CD4-positive, alpha-beta T cell treated with Interferon alpha-2 for 1 hour (primary cell): ENCODE results near the gene CHST7.

ENCODE experiments used
- DNase-seq, 2 donors: peaks; one replicate each; pipeline ENCODE4 v3.0.0-alpha.2; 2020 to 2022

The CHST7 gene

GRCh38 chrX:46610070-46610658 lies 36.6 kb downstream of the CHST7 start:
- DNase-seq, result no peak

- peak in 1 of 2 donors; percentile 54 for DNase-seq
Observed at GRCh38 chrX:46611658-46612362, 38.2 kb downstream of the CHST7 start.

GRCh38 chrX:46617906-46618305 lies 44.3 kb downstream of the CHST7 start:
- no peak for DNase-seq

GRCh38 chrX:46618947-46619346 lies 45.4 kb downstream of the CHST7 start:
- DNase-seq, result no peak

GRCh38 chrX:46620505-46620904 lies 46.9 kb downstream of the CHST7 start:
- DNase-seq, result no peak

- no peak for DNase-seq
Observed at GRCh38 chrX:46621572-46621971, 48.0 kb downstream of the CHST7 start.

GRCh38 chrX:46624090-46624786 lies 50.7 kb downstream of the CHST7 start:
- DNase-seq, result no peak

- peak; percentile 33 to 57 for DNase-seq
Observed at GRCh38 chrX:46626566-46626965, 53.0 kb downstream of the CHST7 start.

GRCh38 chrX:46627062-46627461 lies 53.5 kb downstream of the CHST7 start:
- no peak for DNase-seq

GRCh38 chrX:46627711-46628419 lies 54.3 kb downstream of the CHST7 start:
- DNase-seq, result no peak

GRCh38 chrX:46628460-46629371 lies 55.2 kb downstream of the CHST7 start:
- DNase-seq, result peak; percentile 28 to 61

- no peak for DNase-seq
Observed at GRCh38 chrX:46630141-46630540, 56.6 kb downstream of the CHST7 start.

GRCh38 chrX:46634577-46634976 lies 61.0 kb downstream of the CHST7 start:
- no peak for DNase-seq

GRCh38 chrX:46635186-46635585 lies 61.6 kb downstream of the CHST7 start:
- DNase-seq, result no peak

GRCh38 chrX:46636223-46636622 lies 62.7 kb downstream of the CHST7 start:
- DNase-seq, result no peak

- DNase-seq, result no peak
Observed at GRCh38 chrX:46637938-46638337, 64.4 kb downstream of the CHST7 start.

- DNase-seq, result peak in 1 of 2 donors; percentile 54
Observed at GRCh38 chrX:46642145-46642544, 68.6 kb downstream of the CHST7 start.

- DNase-seq, result no peak
Observed at GRCh38 chrX:46643636-46644035, 70.1 kb downstream of the CHST7 start.

GRCh38 chrX:46645614-46646013 lies 72.0 kb downstream of the CHST7 start:
- DNase-seq, result no peak

GRCh38 chrX:46647251-46647650 lies 73.7 kb downstream of the CHST7 start:
- DNase-seq, result no peak
